ENCODE measurements around the gene SSBP3. TPM values are rescaled to one million over a fixed set of nuclear protein-coding genes. Genes with fewer than 3 reads are reported as not detected.

The SSBP3 gene
- total RNA-seq, 4 donors from 2014 or later, result 17.1 to 25.4 (median 21.5) TPM

GRCh38 chr1:54442185-54442584, 36.0 kb upstream of the SSBP3 start:
- intact Hi-C loops (cut with DNase I), result no loop called here
- TF ChIP-seq, protein P1, sequence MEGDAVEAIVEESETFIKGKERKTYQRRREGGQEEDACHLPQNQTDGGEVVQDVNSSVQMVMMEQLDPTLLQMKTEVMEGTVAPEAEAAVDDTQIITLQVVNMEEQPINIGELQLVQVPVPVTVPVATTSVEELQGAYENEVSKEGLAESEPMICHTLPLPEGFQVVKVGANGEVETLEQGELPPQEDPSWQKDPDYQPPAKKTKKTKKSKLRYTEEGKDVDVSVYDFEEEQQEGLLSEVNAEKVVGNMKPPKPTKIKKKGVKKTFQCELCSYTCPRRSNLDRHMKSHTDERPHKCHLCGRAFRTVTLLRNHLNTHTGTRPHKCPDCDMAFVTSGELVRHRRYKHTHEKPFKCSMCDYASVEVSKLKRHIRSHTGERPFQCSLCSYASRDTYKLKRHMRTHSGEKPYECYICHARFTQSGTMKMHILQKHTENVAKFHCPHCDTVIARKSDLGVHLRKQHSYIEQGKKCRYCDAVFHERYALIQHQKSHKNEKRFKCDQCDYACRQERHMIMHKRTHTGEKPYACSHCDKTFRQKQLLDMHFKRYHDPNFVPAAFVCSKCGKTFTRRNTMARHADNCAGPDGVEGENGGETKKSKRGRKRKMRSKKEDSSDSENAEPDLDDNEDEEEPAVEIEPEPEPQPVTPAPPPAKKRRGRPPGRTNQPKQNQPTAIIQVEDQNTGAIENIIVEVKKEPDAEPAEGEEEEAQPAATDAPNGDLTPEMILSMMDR (IDR thresholded peaks at IDR 0.05), result no peak
- TF ChIP-seq POLR2A (IDR thresholded peaks at IDR 0.05), result no peak
- no peaks in the 10 kb centered on the region for H3K36me3 ChIP-seq
- H3K27ac ChIP-seq, result no peak overlapping the region
- H3K4me1 ChIP-seq, result no peaks in the 10 kb centered on the region
- 79 to 89% methylated on average over 2 of the region's 2 CpGs for WGBS, 2 donors
- H3K4me3 ChIP-seq, result no peak overlapping the region
- no peaks in the 10 kb centered on the region for H3K27me3 ChIP-seq
- no peaks in the 10 kb centered on the region for H3K9me3 ChIP-seq
- no peak for DNase-seq

- Histone ChIP-seq H3K27ac (no peak overlapping the region), H3K27me3 (no peaks in the 10 kb centered on the region), H3K4me3 (no peak overlapping the region), H3K9me3 (no peaks in the 10 kb centered on the region), H3K36me3 (no peaks in the 10 kb centered on the region), H3K4me1 (no peaks in the 10 kb centered on the region)
- 48 to 50% methylated on average over 7 of the region's 7 CpGs for WGBS, 2 donors
- intact Hi-C loops (cut with DNase I), result no loop called here
- TF ChIP-seq, protein P1 (IDR thresholded peaks at IDR 0.05), result no peak
- no peak for DNase-seq
These were observed 33.5 kb upstream of the SSBP3 start for GRCh38 chr1:54439550-54440223.

DNA sequence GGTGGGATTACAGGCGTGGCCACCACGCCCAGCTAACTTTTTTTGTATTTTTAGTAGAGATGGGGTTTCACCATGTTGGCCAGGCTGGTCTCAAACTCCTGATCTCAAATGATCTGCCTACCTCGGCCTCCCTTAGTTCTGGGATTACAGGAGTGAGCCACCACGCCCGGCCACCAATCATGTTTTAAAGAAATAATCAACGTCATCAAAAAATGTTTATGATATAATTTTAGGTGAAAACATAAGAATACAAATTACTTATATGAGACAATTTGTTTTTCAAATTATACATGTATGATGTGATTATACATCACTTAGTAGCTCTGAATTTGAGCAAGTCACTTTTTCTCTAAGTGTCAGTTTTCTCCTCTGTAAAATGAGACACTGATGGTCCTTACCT, 31.6 kb upstream of the SSBP3 start:
- no peaks in the 10 kb centered on the region for H3K4me1 ChIP-seq
- H3K27ac ChIP-seq, result no peak overlapping the region
- WGBS, 2 donors, result 72 to 84% methylated on average over 5 to 6 of the region's 6 CpGs
- H3K9me3 ChIP-seq, result no peaks in the 10 kb centered on the region
- DNase-seq, result no peak
- TF ChIP-seq, protein P1 (IDR thresholded peaks at IDR 0.05), result no peak
- intact Hi-C loops (cut with DNase I), result no loop called here
- H3K36me3 ChIP-seq, result no peaks in the 10 kb centered on the region
- no peaks in the 10 kb centered on the region for H3K27me3 ChIP-seq
- H3K4me3 ChIP-seq, result no peak overlapping the region

DNA sequence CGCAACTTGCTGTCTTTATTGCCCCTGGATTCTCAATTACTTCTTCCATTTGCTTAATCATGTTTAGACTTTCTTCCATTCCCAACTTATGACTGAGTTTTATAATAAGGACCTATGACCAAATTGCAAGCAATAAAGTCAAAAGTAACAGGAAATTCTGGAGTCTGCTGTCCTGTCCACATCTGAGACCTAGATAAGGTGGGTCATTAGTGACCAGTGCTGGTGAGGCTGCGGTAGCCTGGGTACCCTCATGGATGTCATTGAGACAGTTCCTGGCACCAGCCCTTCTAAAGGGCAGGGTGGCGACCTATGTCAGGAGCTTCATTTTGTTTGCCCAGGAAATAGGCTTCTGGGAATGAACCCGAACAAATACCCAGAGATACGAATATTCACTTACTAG, 30.6 kb upstream of the SSBP3 start:
- 66 to 81% methylated on average over 4 to 5 of the region's 5 CpGs for WGBS, 2 donors
- intact Hi-C loops (cut with DNase I), result no loop called here
- H3K9me3 ChIP-seq, result no peaks in the 10 kb centered on the region
- no peaks in the 10 kb centered on the region for H3K36me3 ChIP-seq
- no peak for DNase-seq
- no peak overlapping the region for H3K27ac ChIP-seq
- no peak overlapping the region for H3K4me3 ChIP-seq
- no peaks in the 10 kb centered on the region for H3K4me1 ChIP-seq
- no peak for TF ChIP-seq POLR2A (IDR thresholded peaks at IDR 0.05)
- TF ChIP-seq, protein P1 (IDR thresholded peaks at IDR 0.05), result no peak
- no peaks in the 10 kb centered on the region for H3K27me3 ChIP-seq

DNA sequence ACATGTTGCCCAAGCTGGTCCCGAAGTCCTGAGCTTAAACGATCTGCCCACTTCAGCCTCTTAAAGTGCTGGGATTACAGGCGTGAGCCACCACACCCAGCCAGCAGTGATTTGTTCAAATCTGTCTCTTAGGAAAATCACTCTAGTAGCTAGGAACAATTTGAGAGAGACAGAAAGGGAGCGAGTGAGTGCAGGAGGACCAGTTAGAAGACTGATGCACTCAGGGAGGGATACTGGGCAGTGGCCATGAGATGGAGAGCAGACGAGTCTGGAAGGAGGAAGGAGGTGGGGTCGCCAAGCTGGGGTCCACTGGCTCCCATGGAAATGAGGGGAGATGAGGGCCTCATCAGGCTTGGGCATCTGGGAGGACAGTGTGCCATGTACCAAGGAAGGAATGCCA, 23.6 kb upstream of the SSBP3 start:
- Histone ChIP-seq H3K9me3 (no peaks in the 10 kb centered on the region), H3K4me3 (no peak overlapping the region), H3K36me3 (no peaks in the 10 kb centered on the region), H3K27ac (no peak overlapping the region), H3K27me3 (no peaks in the 10 kb centered on the region), H3K4me1 (no peaks in the 10 kb centered on the region)
- WGBS, 2 donors, result 76 to 95% methylated on average over 5 to 6 of the region's 6 CpGs
- DNase-seq, result no peak
- intact Hi-C loops (cut with DNase I), result no loop called here
- TF ChIP-seq POLR2A (IDR thresholded peaks at IDR 0.05), result no peak
- TF ChIP-seq, protein P1 (IDR thresholded peaks at IDR 0.05), result no peak
